H1 (cell line): ENCODE results near the gene RTF2. TPM values are rescaled to one million over a fixed set of nuclear protein-coding genes. Genes with fewer than 3 reads are reported as not detected.

Experiments used
- CBX8 ChIP-seq: fragments of 300-800, 300-1000 bp; sonication (generic); IDR thresholded peaks from 2 replicates; pipeline ENCODE4 v1.7.1; 2016; ENCODE audit warnings: low read depth, low read length, borderline replicate concordance
- CREB1 ChIP-seq: IDR thresholded peaks from 2 replicates; pipeline ENCODE4 v1.6.1; 2012; ENCODE audit warnings: inconsistent platforms
- CTCF ChIP-seq, 3 experiments: IDR thresholded peaks; 1 replicate in 2 of 3; 2 replicates in 1 of 3; pipeline versions ENCODE4 v1.5.1 to v1.6.1; 2011; ENCODE audit warnings: low read length in 3 of 3, mild to moderate bottlenecking in 3 of 3, inconsistent platforms in 2 of 3, low read depth in 1 of 3, moderate library complexity in 1 of 3; ENCODE audit not compliant: insufficient read depth in 1 of 3; ENCODE audit errors: control extremely low read depth in 1 of 3
- RBBP5 ChIP-seq: IDR thresholded peaks from 2 replicates; pipeline ENCODE4 v1.7.1; 2012; ENCODE audit warnings: low read depth, mild to moderate bottlenecking, inconsistent platforms, low read length, moderate library complexity, borderline replicate concordance
- RNF2 ChIP-seq: fragments of 200-900, 300-1000 bp; sonication (generic); IDR thresholded peaks from 2 replicates; pipeline ENCODE4 v1.7.1; 2016; ENCODE audit warnings: borderline replicate concordance, low read depth, mild to moderate bottlenecking, antibody characterized with exemption, low read length; ENCODE audit not compliant: poor library complexity, severe bottlenecking; ENCODE audit errors: missing control alignments
- SRF ChIP-seq: IDR thresholded peaks from 2 replicates; pipeline ENCODE4 v1.6.1; 2011; ENCODE audit warnings: mild to moderate bottlenecking, low read depth, low read length, moderate library complexity
- polyA plus RNA-seq, 7 experiments: library from polyadenylated mRNA; depleted of rRNA in 3 of 7; stranded (reverse) in 5 of 7; unstranded in 2 of 7; fragments of >200 nt in 5 of 7; fragments of 200-250 nt in 2 of 7; gene quantifications; 1 replicate in 5 of 7; 2 replicates in 1 of 7; 4 replicates in 1 of 7; pipeline versions ENCODE4 v1.2.1 to v1.2.3, GENCODE V29; 2011 to 2013; ENCODE audit warnings: missing spikeins in 2 of 7, mixed read lengths in 2 of 7
- total RNA-seq: library from RNA; stranded (reverse); fragmentation: NEBNext Ultra II Directional; extraction: Animal tissue kit (Norgen Biotek cat#: 25700); gene quantifications from 2 replicates; pipeline ENCODE4 v1.2.1, GENCODE V29; 2021

The RTF2 gene
- total and polyA plus RNA-seq, 2 of the 8 experiments (the other 6 are each of a cell fraction or from before 2014, with no cell fraction given) = 33.9 to 51.2 TPM

DNA sequence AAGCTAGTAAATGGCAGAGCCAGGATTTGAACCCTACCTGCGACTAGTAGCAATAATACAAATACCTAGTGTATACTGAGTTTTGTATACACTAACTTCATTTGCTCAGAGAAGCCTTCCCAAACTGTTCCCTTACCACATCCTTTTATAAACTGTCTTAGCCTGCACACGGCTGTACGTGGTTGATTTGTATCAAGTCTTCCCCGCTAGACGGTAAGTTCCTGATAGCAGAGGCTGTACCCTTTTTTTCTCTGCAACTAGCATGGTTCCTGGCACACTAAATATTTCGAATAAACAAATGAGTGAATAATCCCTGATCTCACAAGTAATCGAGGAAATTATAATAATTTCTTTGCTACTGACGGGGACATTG, 636 bp downstream of the RTF2 start (continued):
- TF ChIP-seq RBBP5 = no peak
- TF ChIP-seq CREB1 = no peak
- TF ChIP-seq CBX8 = no peak
- no peak for TF ChIP-seq SRF
- TF ChIP-seq CTCF (IDR thresholded peaks at IDR 0.05; ENCODE audit: control extremely low read depth in 1 of 3, insufficient read depth in 1 of 3, low read depth in 1 of 3, low read length in 3 of 3) = no peak
- TF ChIP-seq RNF2 = no peak
